ENCODE results near the gene ATP6V0C.

Gene ATP6V0C

GRCh38 chr16:2496223-2497115, 17.3 kb upstream of the ATP6V0C start:
- H3K9me3 ChIP-seq (ENCODE audit: control insufficient read depth in 1 of 2, low read length in 2 of 2): no peaks in the 10 kb centered on the region
- no peak overlapping the region for H3K27ac ChIP-seq (ENCODE audit: low read length)
- H3K4me1 ChIP-seq (ENCODE audit: control insufficient read depth in 1 of 2, insufficient read depth in 2 of 2, low read length in 2 of 2): peaks cover 0 to 31% of the 10 kb centered on the region in 2 donors
- peaks cover 3 to 32% of the 10 kb centered on the region in 2 donors for H3K36me3 ChIP-seq (ENCODE audit: control insufficient read depth in 1 of 2, insufficient read depth in 2 of 2, low read length in 2 of 2)
- H3K4me3 ChIP-seq (ENCODE audit: low read depth in 1 of 2, low read length in 2 of 2): no peak overlapping the region
- no peaks in the 10 kb centered on the region for H3K27me3 ChIP-seq (ENCODE audit: low read depth, low read length)

GRCh38 chr16:2497116-2497630, 16.6 kb upstream of the ATP6V0C start:
- Histone ChIP-seq H3K27ac (ENCODE audit: low read length) (no peak overlapping the region), H3K27me3 (ENCODE audit: low read depth, low read length) (no peaks in the 10 kb centered on the region), H3K9me3 (ENCODE audit: control insufficient read depth in 1 of 2, low read length in 2 of 2) (no peaks in the 10 kb centered on the region), H3K4me3 (ENCODE audit: low read depth in 1 of 2, low read length in 2 of 2) (no peak overlapping the region), H3K36me3 (ENCODE audit: control insufficient read depth in 1 of 2, insufficient read depth in 2 of 2, low read length in 2 of 2) (peaks cover 3 to 32% of the 10 kb centered on the region in 2 donors), H3K4me1 (ENCODE audit: control insufficient read depth in 1 of 2, insufficient read depth in 2 of 2, low read length in 2 of 2) (peaks cover 4 to 38% of the 10 kb centered on the region in 2 donors)

- H3K9me3 ChIP-seq (ENCODE audit: control insufficient read depth in 1 of 2, low read length in 2 of 2): no peaks in the 10 kb centered on the region
- H3K4me1 ChIP-seq (ENCODE audit: control insufficient read depth in 1 of 2, insufficient read depth in 2 of 2, low read length in 2 of 2): peaks cover 4 to 41% of the 10 kb centered on the region in 2 donors
- H3K27ac ChIP-seq (ENCODE audit: low read length): no peak overlapping the region
- H3K36me3 ChIP-seq (ENCODE audit: control insufficient read depth in 1 of 2, insufficient read depth in 2 of 2, low read length in 2 of 2): peaks cover 3 to 32% of the 10 kb centered on the region in 2 donors
- no peaks in the 10 kb centered on the region for H3K27me3 ChIP-seq (ENCODE audit: low read depth, low read length)
- H3K4me3 ChIP-seq (ENCODE audit: low read depth in 1 of 2, low read length in 2 of 2): no peak overlapping the region
Measured at GRCh38 chr16:2497695-2498484, 15.9 kb upstream of the ATP6V0C start.

GRCh38 chr16:2498531-2499253, 15.1 kb upstream of the ATP6V0C start:
- H3K36me3 ChIP-seq (ENCODE audit: control insufficient read depth in 1 of 2, insufficient read depth in 2 of 2, low read length in 2 of 2): peaks cover 3 to 32% of the 10 kb centered on the region in 2 donors
- H3K27me3 ChIP-seq (ENCODE audit: low read depth, low read length): no peaks in the 10 kb centered on the region
- no peak overlapping the region for H3K27ac ChIP-seq (ENCODE audit: low read length)
- peaks cover 4 to 44% of the 10 kb centered on the region in 2 donors for H3K4me1 ChIP-seq (ENCODE audit: control insufficient read depth in 1 of 2, insufficient read depth in 2 of 2, low read length in 2 of 2)
- H3K9me3 ChIP-seq (ENCODE audit: control insufficient read depth in 1 of 2, low read length in 2 of 2): no peaks in the 10 kb centered on the region
- H3K4me3 ChIP-seq (ENCODE audit: low read depth in 1 of 2, low read length in 2 of 2): no peak overlapping the region

GRCh38 chr16:2499454-2499853, 14.3 kb upstream of the ATP6V0C start:
- Histone ChIP-seq H3K27ac (ENCODE audit: low read length) (no peak overlapping the region), H3K27me3 (ENCODE audit: low read depth, low read length) (no peaks in the 10 kb centered on the region), H3K36me3 (ENCODE audit: control insufficient read depth in 1 of 2, insufficient read depth in 2 of 2, low read length in 2 of 2) (peaks cover 3 to 32% of the 10 kb centered on the region in 2 donors), H3K4me3 (ENCODE audit: low read depth in 1 of 2, low read length in 2 of 2) (no peak overlapping the region), H3K9me3 (ENCODE audit: control insufficient read depth in 1 of 2, low read length in 2 of 2) (no peaks in the 10 kb centered on the region), H3K4me1 (ENCODE audit: control insufficient read depth in 1 of 2, insufficient read depth in 2 of 2, low read length in 2 of 2) (peaks cover 4 to 44% of the 10 kb centered on the region in 2 donors)

- H3K27ac ChIP-seq (ENCODE audit: low read length): no peak overlapping the region
- H3K4me1 ChIP-seq (ENCODE audit: control insufficient read depth in 1 of 2, insufficient read depth in 2 of 2, low read length in 2 of 2): peaks cover 4 to 44% of the 10 kb centered on the region in 2 donors
- H3K27me3 ChIP-seq (ENCODE audit: low read depth, low read length): no peaks in the 10 kb centered on the region
- no peak overlapping the region for H3K4me3 ChIP-seq (ENCODE audit: low read depth in 1 of 2, low read length in 2 of 2)
- peaks cover 3 to 32% of the 10 kb centered on the region in 2 donors for H3K36me3 ChIP-seq (ENCODE audit: control insufficient read depth in 1 of 2, insufficient read depth in 2 of 2, low read length in 2 of 2)
- no peaks in the 10 kb centered on the region for H3K9me3 ChIP-seq (ENCODE audit: control insufficient read depth in 1 of 2, low read length in 2 of 2)
Measured at GRCh38 chr16:2499890-2500429, 13.8 kb upstream of the ATP6V0C start.

DNA sequence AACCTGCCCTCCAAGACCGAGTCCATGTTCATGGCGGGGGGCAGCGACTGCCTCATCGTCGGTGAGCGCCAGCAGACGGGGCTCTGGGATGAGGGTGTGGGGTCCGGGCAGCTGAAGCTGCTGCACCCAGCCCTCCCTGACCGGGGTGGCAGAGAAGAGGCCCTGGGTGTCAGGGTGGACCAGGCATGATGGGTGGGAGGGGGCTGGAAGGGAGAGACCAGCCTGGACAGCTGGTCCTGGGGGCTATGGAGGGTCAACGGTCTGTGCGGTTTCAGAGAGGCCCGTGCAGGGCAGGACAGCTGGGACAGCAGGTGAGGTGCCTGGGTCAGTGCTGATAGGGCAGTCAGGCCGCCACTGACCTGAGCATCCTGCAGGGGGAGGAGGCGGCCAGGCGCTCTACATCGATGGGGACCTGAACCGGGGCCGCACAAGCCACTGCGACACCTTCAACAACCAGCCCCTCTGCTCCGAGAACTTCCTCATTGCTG, 13.3 kb upstream of the ATP6V0C start:
- Histone ChIP-seq H3K27ac (ENCODE audit: low read length) (no peak overlapping the region), H3K27me3 (ENCODE audit: low read depth, low read length) (no peaks in the 10 kb centered on the region), H3K4me3 (ENCODE audit: low read depth in 1 of 2, low read length in 2 of 2) (no peak overlapping the region), H3K4me1 (ENCODE audit: control insufficient read depth in 1 of 2, insufficient read depth in 2 of 2, low read length in 2 of 2) (peaks cover 4 to 44% of the 10 kb centered on the region in 2 donors), H3K36me3 (ENCODE audit: control insufficient read depth in 1 of 2, insufficient read depth in 2 of 2, low read length in 2 of 2) (peaks cover 3 to 32% of the 10 kb centered on the region in 2 donors), H3K9me3 (ENCODE audit: control insufficient read depth in 1 of 2, low read length in 2 of 2) (no peaks in the 10 kb centered on the region)

DNA sequence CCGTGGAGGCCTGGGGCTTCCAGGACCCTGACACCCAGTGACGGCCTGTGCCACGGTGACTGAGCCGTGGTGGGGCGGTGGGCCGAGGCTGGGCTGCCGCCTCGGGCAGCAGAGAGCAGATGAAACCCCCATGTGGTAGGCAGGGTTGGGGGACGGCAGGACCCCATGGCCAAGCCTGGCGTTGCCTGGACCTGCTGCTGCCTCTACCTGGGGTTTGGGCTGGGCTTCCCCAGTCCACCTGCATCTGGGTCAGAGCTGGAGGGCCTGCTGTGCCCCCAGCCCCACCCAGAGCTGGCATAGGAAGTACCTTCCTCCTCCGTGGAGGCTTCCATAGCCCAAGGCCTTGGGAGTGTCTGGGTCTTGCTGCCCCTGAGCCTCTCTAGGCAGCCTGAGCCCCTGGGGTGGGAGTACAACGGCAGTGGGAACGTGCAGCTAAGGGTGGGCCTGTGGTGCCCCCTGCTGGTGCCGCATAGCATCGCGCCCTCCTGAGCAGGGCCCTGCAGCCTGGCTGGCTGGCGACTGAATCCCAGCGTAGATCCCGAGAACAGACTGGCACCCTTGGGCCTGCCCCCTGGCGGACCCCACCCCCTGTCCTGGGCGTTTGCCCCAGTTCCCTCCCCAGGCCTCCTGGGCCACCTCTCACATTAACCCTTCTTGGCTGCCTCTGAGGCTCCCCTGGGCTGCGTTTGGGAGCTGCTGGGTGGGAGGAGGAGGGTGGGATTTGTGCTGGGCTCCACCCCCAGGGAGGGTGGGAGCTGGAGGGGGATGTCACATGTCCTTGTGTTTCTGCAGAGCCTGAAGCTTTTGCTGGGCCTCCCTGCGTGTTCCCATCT, 12.6 kb upstream of the ATP6V0C start:
- H3K4me1 ChIP-seq (ENCODE audit: control insufficient read depth in 1 of 2, insufficient read depth in 2 of 2, low read length in 2 of 2): peaks cover 4 to 44% of the 10 kb centered on the region in 2 donors
- H3K27ac ChIP-seq (ENCODE audit: low read length): no peak overlapping the region
- no peaks in the 10 kb centered on the region for H3K27me3 ChIP-seq (ENCODE audit: low read depth, low read length)
- peaks cover 2 to 30% of the 10 kb centered on the region in 2 donors for H3K36me3 ChIP-seq (ENCODE audit: control insufficient read depth in 1 of 2, insufficient read depth in 2 of 2, low read length in 2 of 2)
- no peaks in the 10 kb centered on the region for H3K9me3 ChIP-seq (ENCODE audit: control insufficient read depth in 1 of 2, low read length in 2 of 2)
- H3K4me3 ChIP-seq (ENCODE audit: low read depth in 1 of 2, low read length in 2 of 2): peak overlapping the region in 1 of 2 donors; percentile 44

DNA sequence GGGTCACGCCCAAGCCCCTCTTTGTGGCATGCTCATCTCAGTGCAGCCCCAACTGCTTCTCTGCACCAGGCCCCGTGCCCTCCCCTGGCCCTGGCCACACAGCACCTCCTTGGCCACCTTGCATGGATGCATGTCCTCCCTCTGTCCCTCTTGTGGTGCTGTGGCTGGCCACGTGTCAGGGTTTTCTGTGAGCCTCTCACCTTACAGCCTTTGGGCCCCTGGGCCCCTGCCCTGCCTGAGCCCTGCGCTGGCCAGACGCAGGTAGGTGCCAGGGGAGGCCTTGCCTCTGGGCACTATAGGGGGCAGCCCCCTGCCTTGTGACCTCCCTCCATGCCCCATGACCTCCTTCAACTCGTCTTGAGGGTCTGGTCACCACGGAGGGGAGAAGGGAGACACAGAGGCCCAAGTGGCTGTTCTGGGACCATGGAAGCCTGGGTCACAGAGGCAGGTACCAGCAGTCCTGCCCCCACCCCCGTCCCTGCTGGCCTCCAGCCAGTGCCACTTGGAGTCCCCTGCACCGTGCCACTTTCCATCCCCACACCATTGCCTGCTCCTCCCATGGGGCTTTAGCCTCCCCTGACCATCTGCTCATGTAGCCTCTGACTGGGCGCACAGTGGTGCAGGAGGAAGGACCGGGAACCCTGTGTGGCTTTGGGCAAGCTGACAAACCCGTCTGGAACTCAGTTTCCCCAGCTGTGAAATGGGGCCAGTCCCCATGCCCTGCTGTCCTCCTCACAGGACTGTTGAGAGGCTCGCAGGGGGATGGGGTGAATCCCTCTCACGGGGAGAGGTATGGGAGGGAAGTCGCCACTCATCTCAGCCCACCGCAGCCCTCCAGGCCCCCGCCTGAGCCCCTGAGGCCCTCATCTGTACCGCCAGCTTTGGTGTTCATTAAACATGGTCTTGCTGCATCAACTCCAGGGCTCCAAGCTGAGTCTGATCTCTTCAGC, 11.5 kb upstream of the ATP6V0C start:
- peaks cover 4 to 37% of the 10 kb centered on the region in 2 donors for H3K4me1 ChIP-seq (ENCODE audit: control insufficient read depth in 1 of 2, insufficient read depth in 2 of 2, low read length in 2 of 2)
- H3K4me3 ChIP-seq (ENCODE audit: low read depth in 1 of 2, low read length in 2 of 2): peak overlapping the region in 1 of 2 donors; percentile 44
- no peak overlapping the region for H3K27ac ChIP-seq (ENCODE audit: low read length)
- peaks cover 0 to 19% of the 10 kb centered on the region in 2 donors for H3K36me3 ChIP-seq (ENCODE audit: control insufficient read depth in 1 of 2, insufficient read depth in 2 of 2, low read length in 2 of 2)
- H3K27me3 ChIP-seq (ENCODE audit: low read depth, low read length): no peaks in the 10 kb centered on the region
- no peaks in the 10 kb centered on the region for H3K9me3 ChIP-seq (ENCODE audit: control insufficient read depth in 1 of 2, low read length in 2 of 2)
